Hepatocyte (in vitro differentiated cells): ENCODE data around the gene ERBB4. TPM values are rescaled to one million over a fixed set of nuclear protein-coding genes. Genes with fewer than 3 reads are reported as not detected.
A peak's percentile ranks its signal among the peaks of the same experiment; 100 is the strongest.
"Not testable (repeated sequence)": the region's sequence is repeated elsewhere in the genome, so short reads cannot be mapped to it uniquely, and the experiment has no call there.

ENCODE experiments used
- DNase-seq: peaks from one replicate; pipeline ENCODE4 v3.0.0-alpha.2; 2016; ENCODE audit warnings: low spot score
- H2AFZ ChIP-seq: fragments of 200-600 bp; sonication (generic); 2 replicates; pipeline ENCODE4 v1.6.0; 2016; ENCODE audit warnings: antibody characterized with exemption, mild to moderate bottlenecking
- H3K27ac ChIP-seq: fragments of 200-600 bp; sonication (generic); 2 replicates; pipeline ENCODE4 v1.5.1; 2016; ENCODE audit warnings: mild to moderate bottlenecking
- H3K27me3 ChIP-seq: fragments of 200-600 bp; sonication (generic); 2 replicates; pipeline ENCODE4 v1.6.1; 2016
- H3K36me3 ChIP-seq: fragments of 200-600 bp; sonication (generic); replicated peaks from 2 replicates; pipeline ENCODE4 v1.5.1; 2016; ENCODE audit warnings: low read depth; ENCODE audit not compliant: insufficient read depth
- H3K4me1 ChIP-seq: fragments of 200-600 bp; sonication (generic); 2 replicates; pipeline ENCODE4 v1.5.1; 2016; ENCODE audit warnings: mild to moderate bottlenecking, moderate library complexity; ENCODE audit not compliant: insufficient read depth
- H3K4me2 ChIP-seq: fragments of 200-600 bp; sonication (generic); 2 replicates; pipeline ENCODE4 v1.6.0; 2016
- H3K4me3 ChIP-seq: fragments of 200-600 bp; sonication (generic); 2 replicates; pipeline ENCODE4 v1.5.1; 2016; ENCODE audit warnings: mild to moderate bottlenecking
- H3K79me2 ChIP-seq: fragments of 200-600 bp; sonication (generic); 2 replicates; pipeline ENCODE4 v1.6.0; 2017; ENCODE audit warnings: mild to moderate bottlenecking
- H3K9me2 ChIP-seq: fragments of 200-600 bp; sonication (generic); replicated peaks from 2 replicates; pipeline ENCODE4 v1.6.0; 2017; ENCODE audit warnings: mild to moderate bottlenecking; ENCODE audit not compliant: insufficient read depth
- H3K9me3 ChIP-seq: fragments of 200-600 bp; sonication (generic); 2 replicates; pipeline ENCODE4 v1.5.1; 2016; ENCODE audit warnings: low read depth, mild to moderate bottlenecking
- H4K20me1 ChIP-seq: fragments of 200-600 bp; sonication (generic); 2 replicates; pipeline ENCODE4 v1.6.0; 2016; ENCODE audit warnings: mild to moderate bottlenecking; ENCODE audit not compliant: insufficient read depth, poor library complexity, severe bottlenecking
- EZH2 ChIP-seq: fragments of 200-600 bp; sonication (generic); IDR thresholded peaks from 2 replicates; pipeline ENCODE4 v1.6.1; 2016; ENCODE audit warnings: antibody characterized with exemption, mild to moderate bottlenecking, borderline replicate concordance
- EZH2phosphoT487 ChIP-seq: fragments of 200-600 bp; sonication (generic); IDR thresholded peaks from one replicate; pipeline ENCODE4 v1.6.1; 2018; ENCODE audit warnings: antibody characterized with exemption, mild to moderate bottlenecking, low read depth, moderate library complexity; ENCODE audit not compliant: unreplicated experiment, severe bottlenecking
- WGBS: methylation state at CpG from one replicate; pipeline ENCODE4 v1.1.6; 2016; ENCODE audit warnings: low lambda C conversion rate; ENCODE audit errors: missing lambda C conversion rate; 5-methylcytosine and 5-hydroxymethylcytosine counted together
- polyA plus RNA-seq: library from polyadenylated mRNA; unstranded; fragments of >200 nt; fragmentation: Nextera tagmentation; extraction: Ambion mirVana; gene quantifications from 2 replicates; pipeline ENCODE4 v1.2.1, GENCODE V29; 2016
- total RNA-seq: library from RNA; depleted of rRNA; stranded (reverse); fragments of >200 nt; gene quantifications from 2 replicates; pipeline ENCODE4 v1.2.3, GENCODE V29; 2014
- TF ChIP-seq, protein P1 (sequence below): fragments of 200-600 bp; sonication (generic); IDR thresholded peaks from 2 replicates; pipeline ENCODE4 v1.5.1; 2016; ENCODE audit warnings: antibody characterized with exemption, mild to moderate bottlenecking; ENCODE audit not compliant: poor library complexity

The ERBB4 gene
- total and polyA plus RNA-seq, 2 experiments from 2014 or later, result 3.4 to 3.9 TPM

DNA sequence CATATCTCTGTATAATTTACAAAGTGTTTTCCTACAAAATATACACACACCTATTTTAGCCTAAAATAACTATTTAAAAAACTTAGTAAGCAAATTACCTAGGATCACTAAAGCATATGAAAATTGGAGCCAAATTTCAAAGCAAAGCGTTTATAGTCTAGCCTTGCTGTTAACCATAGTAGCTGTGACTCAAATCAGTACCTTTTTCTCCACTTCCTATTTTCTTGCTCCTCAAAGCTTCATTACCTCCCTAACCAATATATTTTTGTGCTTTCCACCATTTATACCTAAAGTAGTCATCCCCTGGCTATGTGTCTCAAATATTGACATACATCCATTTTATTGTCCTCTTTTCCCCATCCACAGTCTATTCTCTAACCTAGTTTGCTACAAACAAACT is 73.1 kb downstream of the ERBB4 start:
- DNase-seq, result no peak
- no peaks in the 10 kb centered on the region for H3K79me2 ChIP-seq
- H3K4me1 ChIP-seq, result no peaks in the 10 kb centered on the region
- no peaks in the 10 kb centered on the region for H3K9me2 ChIP-seq
- H3K4me3 ChIP-seq, result no peak overlapping the region
- no peak overlapping the region for H3K27ac ChIP-seq
- H3K9me3 ChIP-seq, result no peaks in the 10 kb centered on the region
- WGBS, result 89% methylated on average over 1 of the region's 1 CpG
- TF ChIP-seq EZH2 (no peak), EZH2phosphoT487 (no peak)
- TF ChIP-seq, protein P1, sequence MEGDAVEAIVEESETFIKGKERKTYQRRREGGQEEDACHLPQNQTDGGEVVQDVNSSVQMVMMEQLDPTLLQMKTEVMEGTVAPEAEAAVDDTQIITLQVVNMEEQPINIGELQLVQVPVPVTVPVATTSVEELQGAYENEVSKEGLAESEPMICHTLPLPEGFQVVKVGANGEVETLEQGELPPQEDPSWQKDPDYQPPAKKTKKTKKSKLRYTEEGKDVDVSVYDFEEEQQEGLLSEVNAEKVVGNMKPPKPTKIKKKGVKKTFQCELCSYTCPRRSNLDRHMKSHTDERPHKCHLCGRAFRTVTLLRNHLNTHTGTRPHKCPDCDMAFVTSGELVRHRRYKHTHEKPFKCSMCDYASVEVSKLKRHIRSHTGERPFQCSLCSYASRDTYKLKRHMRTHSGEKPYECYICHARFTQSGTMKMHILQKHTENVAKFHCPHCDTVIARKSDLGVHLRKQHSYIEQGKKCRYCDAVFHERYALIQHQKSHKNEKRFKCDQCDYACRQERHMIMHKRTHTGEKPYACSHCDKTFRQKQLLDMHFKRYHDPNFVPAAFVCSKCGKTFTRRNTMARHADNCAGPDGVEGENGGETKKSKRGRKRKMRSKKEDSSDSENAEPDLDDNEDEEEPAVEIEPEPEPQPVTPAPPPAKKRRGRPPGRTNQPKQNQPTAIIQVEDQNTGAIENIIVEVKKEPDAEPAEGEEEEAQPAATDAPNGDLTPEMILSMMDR, result no peak
- H4K20me1 ChIP-seq, result no peaks in the 10 kb centered on the region
- no peak overlapping the region for H2AFZ ChIP-seq
- no peaks in the 10 kb centered on the region for H3K27me3 ChIP-seq
- no peaks in the 10 kb centered on the region for H3K36me3 ChIP-seq
- no peak overlapping the region for H3K4me2 ChIP-seq

DNA sequence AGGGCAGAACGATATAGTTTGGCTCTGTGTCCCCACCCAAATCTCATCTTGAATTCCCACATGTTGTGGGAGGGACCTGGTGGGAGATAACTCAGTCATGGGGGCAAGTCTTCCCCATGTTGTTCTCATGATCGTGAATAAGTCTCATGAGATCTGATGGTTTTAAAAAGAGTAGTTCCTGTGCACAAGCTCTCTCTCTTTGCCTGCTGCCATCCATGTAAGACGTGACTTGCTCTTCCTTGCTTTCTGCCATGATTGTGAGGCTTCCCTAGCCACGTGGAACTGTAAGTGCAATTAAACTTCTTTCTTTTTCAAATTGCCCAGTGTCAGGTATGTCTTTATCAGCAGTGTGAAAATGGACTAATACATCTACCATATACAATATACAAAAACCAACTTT is 76.9 kb downstream of the ERBB4 start:
- not testable (repeated sequence) for H3K4me1 ChIP-seq, H3K4me3 ChIP-seq, H3K9me2 ChIP-seq, H3K9me3 ChIP-seq, H3K36me3 ChIP-seq, H4K20me1 ChIP-seq, H3K79me2 ChIP-seq, H3K27ac ChIP-seq, DNase-seq, H3K27me3 ChIP-seq, H2AFZ ChIP-seq, H3K4me2 ChIP-seq
- WGBS, result 89% methylated on average over 4 of the region's 4 CpGs

DNA sequence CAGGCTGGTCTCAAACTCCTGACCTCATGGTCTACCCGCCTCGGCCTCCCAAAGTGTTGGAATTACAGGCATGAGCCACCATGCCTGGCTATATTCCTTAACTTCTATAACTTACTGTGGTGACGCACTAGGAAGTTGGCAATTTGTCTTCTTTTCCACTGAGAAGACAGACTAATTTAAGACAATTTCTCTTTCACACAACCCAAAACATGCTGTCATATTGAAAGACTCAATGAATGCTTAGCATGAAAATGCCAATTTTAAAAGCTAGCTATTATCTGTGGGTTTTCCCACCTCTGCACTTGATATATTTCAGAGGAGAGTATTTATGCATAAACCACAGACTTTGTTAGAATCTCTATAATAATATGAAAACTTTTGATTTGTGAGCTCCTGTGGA is 84.5 kb downstream of the ERBB4 start:
- no peaks in the 10 kb centered on the region for H3K9me2 ChIP-seq
- DNase-seq, result no peak
- no peak overlapping the region for H3K4me3 ChIP-seq
- H4K20me1 ChIP-seq, result no peaks in the 10 kb centered on the region
- no peaks in the 10 kb centered on the region for H3K9me3 ChIP-seq
- H3K79me2 ChIP-seq, result no peaks in the 10 kb centered on the region
- H3K27ac ChIP-seq, result no peak overlapping the region
- no peaks in the 10 kb centered on the region for H3K36me3 ChIP-seq
- H3K4me1 ChIP-seq, result no peaks in the 10 kb centered on the region
- H3K4me2 ChIP-seq, result no peak overlapping the region
- WGBS, result 99% methylated on average over 3 of the region's 3 CpGs
- no peaks in the 10 kb centered on the region for H3K27me3 ChIP-seq
- TF ChIP-seq EZH2 (no peak), EZH2phosphoT487 (no peak)
- TF ChIP-seq, protein P1, result no peak
- no peak overlapping the region for H2AFZ ChIP-seq

- DNase-seq, result peak; percentile 5
Observed at GRCh38 chr2:212451786-212452231, 86.8 kb downstream of the ERBB4 start.

More at GRCh38 chr2:212451786-212452231, 86.8 kb downstream of the ERBB4 start:
- no peak overlapping the region for H2AFZ ChIP-seq
- no peaks in the 10 kb centered on the region for H3K9me3 ChIP-seq
- 0% methylated on average over 1 of the region's 1 CpG for WGBS
- TF ChIP-seq EZH2 (no peak), EZH2phosphoT487 (no peak)
- TF ChIP-seq, protein P1, result no peak
- H3K4me1 ChIP-seq, result no peaks in the 10 kb centered on the region
- no peaks in the 10 kb centered on the region for H4K20me1 ChIP-seq
- H3K4me2 ChIP-seq, result no peak overlapping the region
- H3K27ac ChIP-seq, result no peak overlapping the region
- H3K27me3 ChIP-seq, result no peaks in the 10 kb centered on the region
- H3K4me3 ChIP-seq, result no peak overlapping the region
- H3K36me3 ChIP-seq, result no peaks in the 10 kb centered on the region
- no peaks in the 10 kb centered on the region for H3K9me2 ChIP-seq
- H3K79me2 ChIP-seq, result no peaks in the 10 kb centered on the region
